ENCODE measurements around the gene ZBTB5.
A peak's percentile ranks its signal among the peaks of the same experiment; 100 is the strongest.
"Not testable (repeated sequence)": the region's sequence is repeated elsewhere in the genome, so short reads cannot be mapped to it uniquely, and the experiment has no call there.

Gene ZBTB5

GRCh38 chr9:37485389-37486255 is 20.4 kb upstream of the ZBTB5 start, which contains the start of gene POLR1E:
POLR1E (plus strand) TSS chr9:37485948; CDS start chr9:37486048, 100 bp downstream.
- peak; percentile 96 for DNase-seq

- no peak for DNase-seq
Observed at GRCh38 chr9:37480759-37481158, 15.5 kb upstream of the ZBTB5 start.

DNA sequence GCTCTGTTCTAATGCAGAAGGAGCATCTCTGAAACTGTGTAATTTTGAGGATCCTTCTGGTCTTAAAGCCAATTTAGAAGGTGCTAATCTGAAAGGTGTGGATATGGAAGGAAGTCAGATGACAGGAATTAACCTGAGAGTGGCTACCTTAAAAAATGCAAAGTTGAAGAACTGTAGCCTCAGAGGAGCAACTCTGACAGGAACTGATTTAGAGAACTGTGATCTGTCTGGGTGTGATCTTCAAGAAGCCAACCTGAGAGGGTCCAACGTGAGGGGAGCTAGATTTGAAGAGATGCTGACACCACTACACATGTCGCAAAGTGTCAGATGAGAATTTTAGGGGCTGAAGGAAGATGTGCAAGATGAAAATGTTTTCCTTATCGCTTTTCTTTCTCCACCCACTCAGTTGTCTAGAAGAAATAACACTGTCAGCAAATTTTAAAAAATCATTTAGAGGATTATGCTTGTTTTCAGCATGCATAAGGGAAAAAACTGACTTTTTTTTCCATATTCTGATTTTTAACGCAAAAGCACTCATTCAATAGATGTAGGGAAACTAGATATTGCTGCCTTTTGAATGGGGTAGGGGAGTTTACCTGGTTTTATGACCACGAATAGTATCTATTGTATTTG is 12.9 kb upstream of the ZBTB5 start:
- DNase-seq, result not testable (repeated sequence)

GRCh38 chr9:37477443-37477842 is 12.2 kb upstream of the ZBTB5 start:
- DNase-seq, result not testable (repeated sequence)

GRCh38 chr9:37476930-37477329 is 11.7 kb upstream of the ZBTB5 start:
- no peak for DNase-seq

- DNase-seq, result no peak
Observed at GRCh38 chr9:37474438-37474837, 9.2 kb upstream of the ZBTB5 start.

DNA sequence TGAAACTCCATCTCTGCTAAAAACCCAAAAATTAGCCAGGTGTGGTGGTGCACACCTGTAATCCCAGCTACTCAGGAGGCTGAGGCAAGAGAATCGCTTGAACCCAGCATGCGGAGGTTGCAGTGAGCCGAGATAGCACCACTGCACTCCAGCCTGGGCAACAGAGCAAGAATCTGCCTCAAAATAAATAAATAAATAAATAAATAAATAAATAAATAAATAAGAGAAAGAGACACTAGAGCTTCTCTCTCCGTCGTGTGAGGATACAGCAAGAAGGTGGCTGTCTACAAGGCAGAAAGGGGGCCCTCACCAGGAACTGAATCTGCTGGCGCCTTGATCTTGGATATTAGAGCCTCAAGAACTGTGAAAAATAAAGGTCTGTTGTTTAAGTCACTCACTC is 8.7 kb upstream of the ZBTB5 start:
- not testable (repeated sequence) for DNase-seq

GRCh38 chr9:37471942-37472684 is 6.9 kb upstream of the ZBTB5 start:
- DNase-seq, result no peak

DNA sequence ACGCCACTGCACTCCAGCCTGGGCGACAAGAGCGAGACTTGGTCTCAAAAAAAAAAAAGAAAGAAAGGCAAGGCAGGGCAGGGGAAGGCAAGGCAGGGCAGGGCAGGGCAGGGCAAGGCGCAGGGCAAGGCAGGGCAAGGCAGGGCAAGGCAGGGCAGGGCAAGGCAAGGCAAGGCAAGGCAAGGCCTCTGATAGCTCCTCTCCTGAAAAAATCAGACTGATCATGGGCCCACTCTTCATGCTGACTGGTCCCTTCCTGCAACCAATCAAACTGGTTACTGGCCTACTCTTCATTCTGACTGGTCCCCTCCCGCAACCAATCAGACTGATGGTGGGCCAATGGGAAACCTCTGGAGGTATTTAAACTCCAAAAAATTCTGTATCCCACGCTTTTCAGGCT is 3.4 kb upstream of the ZBTB5 start:
- DNase-seq, result no peak

GRCh38 chr9:37467530-37467929 is 2.3 kb upstream of the ZBTB5 start:
- DNase-seq, result not testable (repeated sequence)

GRCh38 chr9:37466037-37466709 is 923 bp upstream of the ZBTB5 start:
- no peak for DNase-seq

DNA sequence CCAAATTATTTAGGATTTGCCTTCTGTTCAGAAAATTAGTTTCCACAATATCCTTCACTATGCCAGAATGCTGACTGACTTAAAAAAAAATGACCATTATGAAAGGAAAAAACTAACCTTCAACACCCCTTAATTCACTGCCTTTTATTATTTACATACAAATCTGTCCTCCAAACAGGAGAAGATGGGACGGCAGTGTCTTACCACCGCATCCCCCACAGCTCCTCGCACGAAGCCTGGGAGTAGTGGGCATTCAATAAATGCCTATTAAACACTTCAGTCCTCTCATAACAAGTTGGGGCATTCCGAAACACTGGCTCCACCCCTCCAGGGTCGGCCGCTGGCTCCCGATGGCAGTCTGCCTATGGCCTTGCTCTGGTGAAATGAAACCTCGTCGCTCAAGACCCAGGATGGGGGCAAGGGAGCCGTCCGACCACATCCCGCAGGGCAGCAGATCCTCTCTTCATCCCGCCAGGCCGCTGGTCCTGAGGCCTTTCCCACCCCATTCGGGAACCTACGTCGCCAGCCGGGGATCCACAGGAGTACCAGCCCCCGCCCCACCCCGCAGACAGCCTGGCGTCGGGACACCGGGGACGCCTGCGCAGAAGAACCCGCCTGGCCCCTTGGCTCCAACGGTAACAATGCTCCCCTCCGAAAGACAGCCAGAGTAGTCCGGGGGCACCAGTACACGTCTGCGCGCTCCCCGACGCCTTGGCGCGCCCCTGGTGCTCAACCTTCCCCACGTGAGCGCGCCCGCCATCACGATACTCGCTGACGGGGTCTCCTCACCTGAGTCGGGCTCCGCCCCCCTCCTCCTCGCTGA is 613 bp downstream of the ZBTB5 start:
- peak; percentile 77 for DNase-seq

GRCh38 chr9:37464006-37464405 is 1.2 kb downstream of the ZBTB5 start:
- no peak for DNase-seq

GRCh38 chr9:37456817-37457216 is 8.4 kb downstream of the ZBTB5 start:
- DNase-seq, result no peak

DNA sequence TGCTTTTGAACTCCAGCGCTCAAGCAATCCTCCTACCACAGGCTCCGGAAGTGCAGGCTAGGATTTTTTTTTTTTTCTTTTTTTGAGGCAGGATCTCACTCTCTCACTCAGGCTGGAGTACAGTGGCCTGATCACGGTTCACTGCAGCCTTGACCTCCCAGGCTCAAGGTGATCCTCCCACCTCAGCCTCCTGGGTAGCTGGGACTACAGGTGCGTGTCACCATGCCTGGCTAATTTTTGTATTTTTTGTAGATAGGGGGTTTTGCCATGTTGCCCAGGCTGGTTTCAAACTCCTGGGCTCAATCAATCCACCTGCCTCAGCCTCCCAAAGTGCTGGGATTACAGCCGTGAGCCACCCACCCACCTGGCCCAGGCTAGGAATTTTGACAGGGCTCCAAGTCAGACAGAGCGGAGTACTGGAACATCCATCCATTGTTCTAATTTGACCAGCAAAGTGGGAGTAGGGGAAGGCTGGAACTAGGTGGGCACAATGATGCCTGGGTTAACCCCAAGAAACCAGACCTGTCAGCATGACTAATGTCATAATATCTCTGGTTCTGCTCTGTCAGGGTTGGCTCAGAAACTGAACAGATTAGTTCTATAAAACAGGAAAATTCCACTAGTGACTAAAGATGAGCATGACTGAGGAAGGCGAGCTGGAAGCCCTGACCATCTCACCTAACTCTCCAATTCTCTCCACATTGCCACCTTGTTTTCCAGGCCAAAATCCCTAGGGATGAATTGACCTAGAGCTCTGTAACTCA is 9.2 kb downstream of the ZBTB5 start:
- no peak for DNase-seq

DNA sequence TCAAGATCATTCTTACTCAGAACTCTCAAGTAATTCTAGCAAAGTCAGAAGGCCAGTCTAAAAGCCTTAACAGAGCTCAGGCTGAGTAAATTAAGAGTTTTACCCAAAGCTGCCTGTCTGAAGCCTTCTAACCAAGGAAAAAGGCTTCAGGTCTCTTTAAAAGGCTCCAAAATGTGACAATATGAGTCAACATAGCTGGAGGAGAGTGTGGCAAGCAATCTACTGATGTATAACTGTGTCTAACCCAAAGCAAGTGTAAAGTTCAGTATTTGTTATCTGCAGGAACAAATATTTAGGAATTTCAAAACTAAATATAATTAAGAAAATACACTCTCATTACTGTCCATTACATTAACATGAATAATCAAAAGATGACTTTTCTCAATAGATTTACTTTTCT is 11.0 kb downstream of the ZBTB5 start:
- no peak for DNase-seq

GRCh38 chr9:37453827-37454226 is 11.4 kb downstream of the ZBTB5 start:
- no peak for DNase-seq

DNA sequence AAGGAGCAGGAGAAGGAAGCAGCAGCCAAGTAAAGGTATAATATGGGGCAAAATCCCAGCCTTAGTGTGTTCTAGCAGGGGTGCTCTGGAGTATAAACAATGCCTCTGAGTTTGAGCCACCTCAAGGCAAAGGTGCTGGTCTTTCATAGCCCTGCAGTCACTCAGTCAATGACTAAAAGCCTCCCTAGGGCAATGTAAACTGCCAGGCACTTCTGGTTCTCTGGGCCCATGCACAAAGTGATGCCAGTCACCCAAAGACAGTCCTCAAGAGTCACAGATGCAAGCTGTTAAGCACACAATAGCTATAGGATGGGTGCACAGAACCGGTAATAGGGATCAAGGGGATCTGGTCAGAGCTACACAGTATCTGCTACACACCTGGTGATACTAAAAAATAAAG is 12.6 kb downstream of the ZBTB5 start:
- no peak for DNase-seq

DNA sequence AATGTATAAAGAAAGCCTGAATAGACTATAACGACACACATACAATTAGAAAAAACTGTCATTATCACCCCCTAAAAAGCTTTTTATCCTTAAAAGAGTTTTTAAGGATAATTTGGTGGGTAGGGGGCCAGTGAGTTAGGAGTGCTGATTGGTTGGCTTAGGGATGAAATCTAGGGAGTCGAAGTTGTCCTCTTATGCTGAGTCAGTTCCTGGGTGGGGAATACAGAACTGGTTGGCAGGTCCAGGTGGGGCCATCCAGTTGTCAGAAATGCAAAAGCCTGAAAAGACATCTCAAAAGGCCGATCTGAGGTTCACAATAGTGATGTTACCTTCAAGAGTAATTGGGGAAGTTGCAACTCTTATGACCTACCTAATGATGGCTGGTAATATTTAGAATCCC is 13.6 kb downstream of the ZBTB5 start:
- no peak for DNase-seq

DNA sequence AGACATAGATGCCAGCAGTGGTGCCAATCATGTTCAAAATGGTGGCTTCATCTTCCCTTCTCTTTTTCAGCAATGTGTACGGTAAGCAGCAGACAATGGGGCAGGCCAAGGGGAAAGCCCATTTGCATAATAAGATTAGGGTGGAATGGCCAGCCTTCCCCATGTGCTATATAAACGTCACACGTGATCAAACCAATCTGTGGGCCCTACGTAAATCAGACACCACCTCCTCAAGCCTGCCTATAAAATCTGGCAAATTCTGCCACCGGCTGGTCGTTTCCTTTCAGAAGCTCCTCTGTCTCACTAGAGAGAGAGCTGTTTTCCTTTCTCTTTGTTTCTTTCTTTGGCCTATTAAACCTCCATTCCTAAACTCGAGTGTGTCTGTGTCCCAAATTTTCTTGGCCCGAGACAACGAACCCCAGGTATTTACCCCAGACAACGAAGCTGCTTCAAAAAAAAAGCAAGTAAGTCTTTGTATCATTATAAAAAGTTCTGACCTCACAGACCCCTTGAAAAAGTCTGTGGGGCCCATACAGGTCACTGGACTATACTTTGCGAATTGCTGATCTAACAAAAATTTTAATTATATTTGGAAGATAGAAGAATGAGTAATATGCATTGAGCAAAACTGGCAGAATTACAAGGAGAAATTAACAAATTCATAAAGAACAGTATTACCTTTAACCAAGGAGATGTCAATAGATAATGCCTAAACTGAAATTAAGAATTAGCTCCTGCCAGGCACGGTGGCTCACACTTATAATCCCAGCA is 15.2 kb downstream of the ZBTB5 start:
- no peak for DNase-seq

DNA sequence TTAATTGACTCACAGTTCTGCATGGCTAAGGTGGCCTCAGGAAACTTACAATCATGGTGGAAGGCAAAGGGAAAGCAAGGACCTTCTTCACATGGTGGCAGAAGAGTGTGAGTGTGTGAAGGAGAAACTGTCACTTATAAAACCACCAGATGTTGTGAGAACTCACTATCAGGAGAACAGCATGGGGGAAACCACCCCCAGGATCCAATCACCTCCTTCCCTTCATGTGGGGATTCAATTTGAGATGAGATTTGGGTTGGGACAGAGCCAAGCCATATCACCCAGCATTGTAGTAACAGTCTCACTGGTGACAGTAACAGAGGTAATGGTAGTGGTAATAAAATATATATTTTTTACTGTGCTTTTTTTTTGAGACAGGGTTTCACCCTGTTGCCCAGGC is 18.1 kb downstream of the ZBTB5 start:
- DNase-seq, result no peak
